ENCODE results near the gene SPHK2.
A peak's percentile ranks its signal among the peaks of the same experiment; 100 is the strongest.

The SPHK2 gene

GRCh38 chr19:48606463-48607358 is 12.6 kb upstream of the SPHK2 start, which contains the start of gene SPACA4:
SPACA4 (plus strand) TSS chr19:48606742; CDS start chr19:48606979, 237 bp downstream.
- TF ChIP-seq CTCF (conservative IDR thresholded peaks at IDR 0.05): no peak
- no peak within 1 kb of the TSS for H3K27ac ChIP-seq

- no peak overlapping the region for H3K27ac ChIP-seq
- TF ChIP-seq CTCF (conservative IDR thresholded peaks at IDR 0.05): no peak
Measured at GRCh38 chr19:48607359-48607755, 11.9 kb upstream of the SPHK2 start.

- TF ChIP-seq CTCF (conservative IDR thresholded peaks at IDR 0.05): peak; percentile 66
- H3K27ac ChIP-seq: no peak overlapping the region
Measured at GRCh38 chr19:48608798-48609263, 10.5 kb upstream of the SPHK2 start.

GRCh38 chr19:48609571-48610108 is 9.7 kb upstream of the SPHK2 start:
- TF ChIP-seq CTCF (conservative IDR thresholded peaks at IDR 0.05): no peak
- H3K27ac ChIP-seq: no peak overlapping the region

GRCh38 chr19:48611872-48612271 is 7.4 kb upstream of the SPHK2 start:
- TF ChIP-seq CTCF (conservative IDR thresholded peaks at IDR 0.05): no peak
- H3K27ac ChIP-seq: no peak overlapping the region; the same call in 1 of the 2 replicates

- no peak; the same call in 1 of the 2 replicates for TF ChIP-seq CTCF (conservative IDR thresholded peaks at IDR 0.05)
- peak overlapping the region; percentile 90 for H3K27ac ChIP-seq
Measured at GRCh38 chr19:48613024-48613851, 6.1 kb upstream of the SPHK2 start.
